HEK293 (cell line): ENCODE data around the gene EPN2.

Source experiments
- EGR2 ChIP-seq: fragments of 450-650 bp; formaldehyde crosslinking; IDR thresholded peaks from 2 replicates; pipeline ENCODE4 v1.5.1; 2016; ENCODE audit warnings: low read depth, missing biosample characterization, missing genetic modification characterization
- GLIS1 ChIP-seq: fragments of 450-650 bp; formaldehyde crosslinking; IDR thresholded peaks from 2 replicates; pipeline ENCODE4 v1.5.1; 2016; ENCODE audit warnings: missing biosample characterization, missing genetic modification characterization
- GLIS2 ChIP-seq: fragments of 450-650 bp; formaldehyde crosslinking; IDR thresholded peaks from 2 replicates; pipeline ENCODE4 v1.5.1; 2016; ENCODE audit warnings: missing biosample characterization, missing genetic modification characterization
- IKZF3 ChIP-seq: fragments of 450-650 bp; IDR thresholded peaks from 2 replicates; pipeline ENCODE4 v1.5.0; 2018; ENCODE audit warnings: missing biosample characterization, mild to moderate bottlenecking, missing genetic modification characterization, moderate library complexity
- KLF10 ChIP-seq: fragments of 450-650 bp; IDR thresholded peaks from 2 replicates; pipeline ENCODE4 v1.5.1; 2018; ENCODE audit warnings: missing biosample characterization, mild to moderate bottlenecking, missing genetic modification characterization
- SCRT1 ChIP-seq: fragments of 450-650 bp; formaldehyde crosslinking; IDR thresholded peaks from 2 replicates; pipeline ENCODE4 v1.5.1; 2016; ENCODE audit warnings: missing biosample characterization, missing genetic modification characterization, borderline replicate concordance
- SETDB1 ChIP-seq: IDR thresholded peaks from one replicate; pipeline ENCODE4 v1.6.1; 2017; ENCODE audit warnings: mild to moderate bottlenecking, low read length, moderate library complexity, mixed read lengths; ENCODE audit not compliant: insufficient read length
- SP2 ChIP-seq: fragments of 450-650 bp; formaldehyde crosslinking; IDR thresholded peaks from 2 replicates; pipeline ENCODE4 v1.5.1; 2016; ENCODE audit warnings: missing biosample characterization, missing genetic modification characterization
- SP7 ChIP-seq: fragments of 450-650 bp; formaldehyde crosslinking; IDR thresholded peaks from 2 replicates; pipeline ENCODE4 v1.5.1; 2016; ENCODE audit warnings: missing biosample characterization, missing genetic modification characterization
- ZBTB17 ChIP-seq: fragments of 450-650 bp; formaldehyde crosslinking; IDR thresholded peaks from 2 replicates; pipeline ENCODE4 v1.5.1; 2016; ENCODE audit warnings: missing biosample characterization, missing genetic modification characterization
- ZEB2 ChIP-seq: fragments of 450-650 bp; formaldehyde crosslinking; IDR thresholded peaks from 2 replicates; pipeline ENCODE4 v1.5.1; 2016; ENCODE audit warnings: missing biosample characterization, missing genetic modification characterization
- ZFHX2 ChIP-seq: fragments of 450-650 bp; formaldehyde crosslinking; conservative IDR thresholded peaks from 2 replicates; pipeline ENCODE4 v1.5.1; 2016; ENCODE audit warnings: missing biosample characterization, missing genetic modification characterization
- ZIC2 ChIP-seq: fragments of 450-650 bp; formaldehyde crosslinking; IDR thresholded peaks from 2 replicates; pipeline ENCODE4 v1.5.1; 2016; ENCODE audit warnings: missing biosample characterization, missing genetic modification characterization
- ZNF138 ChIP-seq: fragments of 450-650 bp; formaldehyde crosslinking; IDR thresholded peaks from 2 replicates; pipeline ENCODE4 v1.5.1; 2016; ENCODE audit warnings: missing biosample characterization, missing genetic modification characterization, borderline replicate concordance
- ZNF2 ChIP-seq: fragments of 450-650 bp; formaldehyde crosslinking; IDR thresholded peaks from 2 replicates; pipeline ENCODE4 v1.5.1; 2016; ENCODE audit warnings: missing biosample characterization, missing genetic modification characterization
- ZNF202 ChIP-seq: fragments of 450-650 bp; formaldehyde crosslinking; IDR thresholded peaks from 2 replicates; pipeline ENCODE4 v1.5.1; 2016; ENCODE audit warnings: missing biosample characterization, missing genetic modification characterization, borderline replicate concordance
- ZNF24 ChIP-seq: fragments of 450-650 bp; formaldehyde crosslinking; IDR thresholded peaks from 2 replicates; pipeline ENCODE4 v1.5.1; 2016; ENCODE audit warnings: missing biosample characterization, missing genetic modification characterization
- ZNF366 ChIP-seq: fragments of 450-650 bp; formaldehyde crosslinking; conservative IDR thresholded peaks from 2 replicates; pipeline ENCODE4 v1.5.1; 2016; ENCODE audit warnings: missing biosample characterization, missing genetic modification characterization
- ZNF600 ChIP-seq: fragments of 450-650 bp; formaldehyde crosslinking; IDR thresholded peaks from 2 replicates; pipeline ENCODE4 v1.5.1; 2016; ENCODE audit warnings: missing biosample characterization, missing genetic modification characterization
- ZNF660 ChIP-seq: fragments of 450-650 bp; IDR thresholded peaks from 2 replicates; pipeline ENCODE4 v1.5.1; 2018; ENCODE audit warnings: missing biosample characterization, mild to moderate bottlenecking, missing genetic modification characterization
- ZNF792 ChIP-seq: fragments of 450-650 bp; formaldehyde crosslinking; IDR thresholded peaks from 2 replicates; pipeline ENCODE4 v1.5.1; 2016; ENCODE audit warnings: missing biosample characterization, missing genetic modification characterization
- TF ChIP-seq, protein P1 (sequence below): fragments of 450-650 bp; formaldehyde crosslinking; IDR thresholded peaks from 2 replicates; pipeline ENCODE4 v1.5.1; 2016; ENCODE audit warnings: missing biosample characterization, missing genetic modification characterization, borderline replicate concordance
- TF ChIP-seq, protein P2 (sequence below): fragments of 450-650 bp; formaldehyde crosslinking; IDR thresholded peaks from 2 replicates; pipeline ENCODE4 v1.5.0; 2017; ENCODE audit warnings: missing biosample characterization, missing genetic modification characterization, borderline replicate concordance
- TF ChIP-seq, protein P3 (sequence below): fragments of 450-650 bp; formaldehyde crosslinking; IDR thresholded peaks from 2 replicates; pipeline ENCODE4 v1.5.1; 2016; ENCODE audit warnings: missing biosample characterization, missing genetic modification characterization, borderline replicate concordance
- TF ChIP-seq, protein P4 (sequence below): fragments of 450-650 bp; formaldehyde crosslinking; IDR thresholded peaks from 2 replicates; pipeline ENCODE4 v1.5.1; 2017; ENCODE audit warnings: missing biosample characterization, mild to moderate bottlenecking, missing genetic modification characterization, moderate library complexity
- TF ChIP-seq, protein P5 (sequence below): fragments of 450-650 bp; formaldehyde crosslinking; IDR thresholded peaks from 2 replicates; pipeline ENCODE4 v1.5.1; 2016; ENCODE audit warnings: missing biosample characterization, missing genetic modification characterization

The EPN2 gene

DNA sequence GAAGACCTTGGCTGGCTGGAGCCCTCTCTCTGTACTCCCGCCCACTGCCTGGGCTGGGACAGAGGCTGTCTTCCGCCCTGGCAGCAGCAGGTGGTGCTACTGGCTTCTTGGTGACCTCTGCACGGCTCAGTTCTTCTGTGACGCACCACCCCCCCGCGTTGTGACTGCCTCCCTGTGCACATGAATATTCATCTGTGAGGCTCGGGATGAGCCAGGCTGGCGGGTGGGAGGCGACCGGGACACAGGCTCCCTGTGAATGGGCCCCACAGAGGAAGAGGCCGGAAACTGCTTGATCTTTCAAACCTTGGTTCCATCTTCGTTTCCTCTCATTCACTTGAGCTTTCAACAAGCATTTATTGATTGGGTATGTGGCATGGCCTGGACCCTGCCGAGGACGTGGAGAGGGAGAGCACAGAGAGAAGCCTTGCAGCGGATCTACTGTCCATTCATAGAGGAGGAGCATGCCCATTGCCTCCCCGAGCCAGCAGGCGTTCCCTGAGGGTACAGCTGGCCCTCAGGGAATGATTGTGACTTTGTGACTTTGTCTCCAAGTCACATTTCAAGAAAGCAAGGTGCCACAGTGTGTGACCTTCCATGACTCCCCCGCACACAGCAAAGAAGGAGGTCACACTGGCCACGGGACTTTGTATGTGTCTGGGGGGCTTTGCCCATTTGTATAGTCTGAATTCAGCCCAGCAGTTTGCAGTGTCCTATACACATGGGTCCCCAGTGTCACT is 80.4 kb downstream of the EPN2 start (continued):
- TF ChIP-seq ZNF202 (tag by site-specific recombination) (no peak), EGR2 (tag by site-specific recombination) (peak; percentile 70), ZNF366 (tag by site-specific recombination) (no peak), ZNF792 (tag by site-specific recombination) (no peak), SP7 (tag by site-specific recombination) (peak; percentile 39; the same call in 1 of the 2 replicates), ZBTB17 (tag by site-specific recombination) (peak; percentile 72), IKZF3 (peak; percentile 72), SP2 (tag by site-specific recombination) (peak; percentile 74), ZNF2 (peak; percentile 60; the same call in 1 of the 2 replicates), SETDB1 (no peak), ZNF660 (tag by site-specific recombination) (0 out of 2 replicates have a peak, but pooled peaks have one; percentile 22), ZNF138 (tag by site-specific recombination) (no peak), ZNF600 (tag by site-specific recombination) (peak; percentile 42; the same call in 1 of the 2 replicates), KLF10 (tag by site-specific recombination) (no peak), ZFHX2 (tag by site-specific recombination) (peak; percentile 76), ZIC2 (tag by site-specific recombination) (peak; percentile 87), GLIS1 (peak; percentile 95), ZEB2 (tag by site-specific recombination) (no peak), GLIS2 (tag by site-specific recombination) (peak; percentile 62), ZNF24 (tag by site-specific recombination) (no peak), SCRT1 (peak; percentile 38; the same call in 1 of the 2 replicates)
- TF ChIP-seq, protein P1, sequence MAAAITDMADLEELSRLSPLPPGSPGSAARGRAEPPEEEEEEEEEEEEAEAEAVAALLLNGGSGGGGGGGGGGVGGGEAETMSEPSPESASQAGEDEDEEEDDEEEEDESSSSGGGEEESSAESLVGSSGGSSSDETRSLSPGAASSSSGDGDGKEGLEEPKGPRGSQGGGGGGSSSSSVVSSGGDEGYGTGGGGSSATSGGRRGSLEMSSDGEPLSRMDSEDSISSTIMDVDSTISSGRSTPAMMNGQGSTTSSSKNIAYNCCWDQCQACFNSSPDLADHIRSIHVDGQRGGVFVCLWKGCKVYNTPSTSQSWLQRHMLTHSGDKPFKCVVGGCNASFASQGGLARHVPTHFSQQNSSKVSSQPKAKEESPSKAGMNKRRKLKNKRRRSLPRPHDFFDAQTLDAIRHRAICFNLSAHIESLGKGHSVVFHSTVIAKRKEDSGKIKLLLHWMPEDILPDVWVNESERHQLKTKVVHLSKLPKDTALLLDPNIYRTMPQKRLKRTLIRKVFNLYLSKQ: no peak
- TF ChIP-seq, protein P2, sequence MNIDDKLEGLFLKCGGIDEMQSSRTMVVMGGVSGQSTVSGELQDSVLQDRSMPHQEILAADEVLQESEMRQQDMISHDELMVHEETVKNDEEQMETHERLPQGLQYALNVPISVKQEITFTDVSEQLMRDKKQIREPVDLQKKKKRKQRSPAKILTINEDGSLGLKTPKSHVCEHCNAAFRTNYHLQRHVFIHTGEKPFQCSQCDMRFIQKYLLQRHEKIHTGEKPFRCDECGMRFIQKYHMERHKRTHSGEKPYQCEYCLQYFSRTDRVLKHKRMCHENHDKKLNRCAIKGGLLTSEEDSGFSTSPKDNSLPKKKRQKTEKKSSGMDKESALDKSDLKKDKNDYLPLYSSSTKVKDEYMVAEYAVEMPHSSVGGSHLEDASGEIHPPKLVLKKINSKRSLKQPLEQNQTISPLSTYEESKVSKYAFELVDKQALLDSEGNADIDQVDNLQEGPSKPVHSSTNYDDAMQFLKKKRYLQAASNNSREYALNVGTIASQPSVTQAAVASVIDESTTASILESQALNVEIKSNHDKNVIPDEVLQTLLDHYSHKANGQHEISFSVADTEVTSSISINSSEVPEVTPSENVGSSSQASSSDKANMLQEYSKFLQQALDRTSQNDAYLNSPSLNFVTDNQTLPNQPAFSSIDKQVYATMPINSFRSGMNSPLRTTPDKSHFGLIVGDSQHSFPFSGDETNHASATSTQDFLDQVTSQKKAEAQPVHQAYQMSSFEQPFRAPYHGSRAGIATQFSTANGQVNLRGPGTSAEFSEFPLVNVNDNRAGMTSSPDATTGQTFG (tag by site-specific recombination): no peak
- TF ChIP-seq, protein P3, sequence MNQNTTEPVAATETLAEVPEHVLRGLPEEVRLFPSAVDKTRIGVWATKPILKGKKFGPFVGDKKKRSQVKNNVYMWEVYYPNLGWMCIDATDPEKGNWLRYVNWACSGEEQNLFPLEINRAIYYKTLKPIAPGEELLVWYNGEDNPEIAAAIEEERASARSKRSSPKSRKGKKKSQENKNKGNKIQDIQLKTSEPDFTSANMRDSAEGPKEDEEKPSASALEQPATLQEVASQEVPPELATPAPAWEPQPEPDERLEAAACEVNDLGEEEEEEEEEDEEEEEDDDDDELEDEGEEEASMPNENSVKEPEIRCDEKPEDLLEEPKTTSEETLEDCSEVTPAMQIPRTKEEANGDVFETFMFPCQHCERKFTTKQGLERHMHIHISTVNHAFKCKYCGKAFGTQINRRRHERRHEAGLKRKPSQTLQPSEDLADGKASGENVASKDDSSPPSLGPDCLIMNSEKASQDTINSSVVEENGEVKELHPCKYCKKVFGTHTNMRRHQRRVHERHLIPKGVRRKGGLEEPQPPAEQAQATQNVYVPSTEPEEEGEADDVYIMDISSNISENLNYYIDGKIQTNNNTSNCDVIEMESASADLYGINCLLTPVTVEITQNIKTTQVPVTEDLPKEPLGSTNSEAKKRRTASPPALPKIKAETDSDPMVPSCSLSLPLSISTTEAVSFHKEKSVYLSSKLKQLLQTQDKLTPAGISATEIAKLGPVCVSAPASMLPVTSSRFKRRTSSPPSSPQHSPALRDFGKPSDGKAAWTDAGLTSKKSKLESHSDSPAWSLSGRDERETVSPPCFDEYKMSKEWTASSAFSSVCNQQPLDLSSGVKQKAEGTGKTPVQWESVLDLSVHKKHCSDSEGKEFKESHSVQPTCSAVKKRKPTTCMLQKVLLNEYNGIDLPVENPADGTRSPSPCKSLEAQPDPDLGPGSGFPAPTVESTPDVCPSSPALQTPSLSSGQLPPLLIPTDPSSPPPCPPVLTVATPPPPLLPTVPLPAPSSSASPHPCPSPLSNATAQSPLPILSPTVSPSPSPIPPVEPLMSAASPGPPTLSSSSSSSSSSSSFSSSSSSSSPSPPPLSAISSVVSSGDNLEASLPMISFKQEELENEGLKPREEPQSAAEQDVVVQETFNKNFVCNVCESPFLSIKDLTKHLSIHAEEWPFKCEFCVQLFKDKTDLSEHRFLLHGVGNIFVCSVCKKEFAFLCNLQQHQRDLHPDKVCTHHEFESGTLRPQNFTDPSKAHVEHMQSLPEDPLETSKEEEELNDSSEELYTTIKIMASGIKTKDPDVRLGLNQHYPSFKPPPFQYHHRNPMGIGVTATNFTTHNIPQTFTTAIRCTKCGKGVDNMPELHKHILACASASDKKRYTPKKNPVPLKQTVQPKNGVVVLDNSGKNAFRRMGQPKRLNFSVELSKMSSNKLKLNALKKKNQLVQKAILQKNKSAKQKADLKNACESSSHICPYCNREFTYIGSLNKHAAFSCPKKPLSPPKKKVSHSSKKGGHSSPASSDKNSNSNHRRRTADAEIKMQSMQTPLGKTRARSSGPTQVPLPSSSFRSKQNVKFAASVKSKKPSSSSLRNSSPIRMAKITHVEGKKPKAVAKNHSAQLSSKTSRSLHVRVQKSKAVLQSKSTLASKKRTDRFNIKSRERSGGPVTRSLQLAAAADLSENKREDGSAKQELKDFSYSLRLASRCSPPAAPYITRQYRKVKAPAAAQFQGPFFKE (tag by site-specific recombination): no peak
- TF ChIP-seq, protein P4, sequence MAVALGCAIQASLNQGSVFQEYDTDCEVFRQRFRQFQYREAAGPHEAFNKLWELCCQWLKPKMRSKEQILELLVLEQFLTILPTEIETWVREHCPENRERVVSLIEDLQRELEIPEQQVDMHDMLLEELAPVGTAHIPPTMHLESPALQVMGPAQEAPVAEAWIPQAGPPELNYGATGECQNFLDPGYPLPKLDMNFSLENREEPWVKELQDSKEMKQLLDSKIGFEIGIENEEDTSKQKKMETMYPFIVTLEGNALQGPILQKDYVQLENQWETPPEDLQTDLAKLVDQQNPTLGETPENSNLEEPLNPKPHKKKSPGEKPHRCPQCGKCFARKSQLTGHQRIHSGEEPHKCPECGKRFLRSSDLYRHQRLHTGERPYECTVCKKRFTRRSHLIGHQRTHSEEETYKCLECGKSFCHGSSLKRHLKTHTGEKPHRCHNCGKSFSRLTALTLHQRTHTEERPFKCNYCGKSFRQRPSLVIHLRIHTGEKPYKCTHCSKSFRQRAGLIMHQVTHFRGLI (tag by site-specific recombination): no peak
- TF ChIP-seq, protein P5, sequence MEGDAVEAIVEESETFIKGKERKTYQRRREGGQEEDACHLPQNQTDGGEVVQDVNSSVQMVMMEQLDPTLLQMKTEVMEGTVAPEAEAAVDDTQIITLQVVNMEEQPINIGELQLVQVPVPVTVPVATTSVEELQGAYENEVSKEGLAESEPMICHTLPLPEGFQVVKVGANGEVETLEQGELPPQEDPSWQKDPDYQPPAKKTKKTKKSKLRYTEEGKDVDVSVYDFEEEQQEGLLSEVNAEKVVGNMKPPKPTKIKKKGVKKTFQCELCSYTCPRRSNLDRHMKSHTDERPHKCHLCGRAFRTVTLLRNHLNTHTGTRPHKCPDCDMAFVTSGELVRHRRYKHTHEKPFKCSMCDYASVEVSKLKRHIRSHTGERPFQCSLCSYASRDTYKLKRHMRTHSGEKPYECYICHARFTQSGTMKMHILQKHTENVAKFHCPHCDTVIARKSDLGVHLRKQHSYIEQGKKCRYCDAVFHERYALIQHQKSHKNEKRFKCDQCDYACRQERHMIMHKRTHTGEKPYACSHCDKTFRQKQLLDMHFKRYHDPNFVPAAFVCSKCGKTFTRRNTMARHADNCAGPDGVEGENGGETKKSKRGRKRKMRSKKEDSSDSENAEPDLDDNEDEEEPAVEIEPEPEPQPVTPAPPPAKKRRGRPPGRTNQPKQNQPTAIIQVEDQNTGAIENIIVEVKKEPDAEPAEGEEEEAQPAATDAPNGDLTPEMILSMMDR (tag by site-specific recombination): peak; percentile 78
